Coronary artery (tissue), 2 donors: Measurements from ENCODE around the gene ITPK1.

Experiments
- DNase-seq: peaks from one replicate; pipeline ENCODE4 v3.0.0-alpha.2; 2017; ENCODE audit warnings: low spot score
- H3K27ac ChIP-seq, 2 donors: fragments of 200-600 bp; sonication (generic); one replicate each; pipeline ENCODE4 v1.5.1; 2016 to 2019
- H3K4me3 ChIP-seq: fragments of 200-600 bp; sonication (generic); 2 replicates; pipeline ENCODE4 v1.5.1; 2016; ENCODE audit warnings: mild to moderate bottlenecking, moderate library complexity
- TF ChIP-seq, protein P1 (sequence below): fragments of 200-600 bp; sonication (generic); IDR thresholded peaks from one replicate; pipeline ENCODE4 v1.5.1; 2019; ENCODE audit warnings: antibody characterized with exemption

Gene ITPK1

DNA sequence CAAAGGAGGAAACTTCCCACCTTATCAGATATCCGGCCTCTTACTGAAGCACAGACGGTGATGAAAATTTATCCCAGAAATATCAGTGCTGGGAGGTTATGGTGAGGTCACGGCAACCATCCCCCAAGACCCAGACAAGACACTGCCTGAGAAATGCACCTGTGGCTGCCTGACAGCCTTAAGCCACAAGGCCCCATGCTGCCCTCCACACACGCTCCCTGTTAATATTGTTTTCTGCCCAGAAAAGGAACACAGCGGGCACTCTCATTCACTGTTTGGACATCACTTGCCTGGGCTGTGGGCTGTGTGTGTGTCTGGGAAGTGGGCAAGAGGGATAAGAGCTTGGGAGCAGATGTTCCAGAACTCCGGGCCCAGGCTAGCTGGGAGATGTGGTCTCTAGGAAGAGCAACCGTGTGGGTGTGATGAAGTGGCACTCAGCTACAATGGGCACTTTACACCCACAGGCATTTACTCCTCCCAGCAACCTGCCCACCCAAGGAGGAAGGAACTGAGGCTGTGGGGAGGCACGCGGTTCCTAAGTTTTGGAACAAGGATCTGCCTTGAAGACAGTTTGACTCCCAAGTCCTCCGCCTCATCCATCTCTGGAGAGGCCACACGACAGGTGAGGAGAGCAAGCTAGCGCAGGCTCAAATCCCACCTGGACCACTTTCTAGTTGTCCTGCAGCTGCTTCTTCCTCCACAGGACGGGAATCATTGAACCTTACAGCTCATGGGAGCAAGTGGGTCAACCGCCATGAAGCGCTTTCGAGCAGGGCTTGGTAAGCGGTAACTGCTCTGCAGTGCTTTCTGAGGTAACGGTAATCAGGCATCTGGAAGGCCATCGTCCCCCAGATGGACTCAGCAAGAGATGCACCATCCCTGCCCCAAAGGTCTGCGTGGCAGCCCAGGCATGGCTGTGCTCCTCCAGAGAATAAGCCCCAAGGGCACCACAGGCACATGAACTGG is 101.4 kb downstream of the ITPK1 start:
- no peak overlapping the region for H3K4me3 ChIP-seq
- TF ChIP-seq, protein P1, sequence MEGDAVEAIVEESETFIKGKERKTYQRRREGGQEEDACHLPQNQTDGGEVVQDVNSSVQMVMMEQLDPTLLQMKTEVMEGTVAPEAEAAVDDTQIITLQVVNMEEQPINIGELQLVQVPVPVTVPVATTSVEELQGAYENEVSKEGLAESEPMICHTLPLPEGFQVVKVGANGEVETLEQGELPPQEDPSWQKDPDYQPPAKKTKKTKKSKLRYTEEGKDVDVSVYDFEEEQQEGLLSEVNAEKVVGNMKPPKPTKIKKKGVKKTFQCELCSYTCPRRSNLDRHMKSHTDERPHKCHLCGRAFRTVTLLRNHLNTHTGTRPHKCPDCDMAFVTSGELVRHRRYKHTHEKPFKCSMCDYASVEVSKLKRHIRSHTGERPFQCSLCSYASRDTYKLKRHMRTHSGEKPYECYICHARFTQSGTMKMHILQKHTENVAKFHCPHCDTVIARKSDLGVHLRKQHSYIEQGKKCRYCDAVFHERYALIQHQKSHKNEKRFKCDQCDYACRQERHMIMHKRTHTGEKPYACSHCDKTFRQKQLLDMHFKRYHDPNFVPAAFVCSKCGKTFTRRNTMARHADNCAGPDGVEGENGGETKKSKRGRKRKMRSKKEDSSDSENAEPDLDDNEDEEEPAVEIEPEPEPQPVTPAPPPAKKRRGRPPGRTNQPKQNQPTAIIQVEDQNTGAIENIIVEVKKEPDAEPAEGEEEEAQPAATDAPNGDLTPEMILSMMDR: no peak
- H3K27ac ChIP-seq: peak overlapping the region; percentile 15 to 57
- DNase-seq: no peak

DNA sequence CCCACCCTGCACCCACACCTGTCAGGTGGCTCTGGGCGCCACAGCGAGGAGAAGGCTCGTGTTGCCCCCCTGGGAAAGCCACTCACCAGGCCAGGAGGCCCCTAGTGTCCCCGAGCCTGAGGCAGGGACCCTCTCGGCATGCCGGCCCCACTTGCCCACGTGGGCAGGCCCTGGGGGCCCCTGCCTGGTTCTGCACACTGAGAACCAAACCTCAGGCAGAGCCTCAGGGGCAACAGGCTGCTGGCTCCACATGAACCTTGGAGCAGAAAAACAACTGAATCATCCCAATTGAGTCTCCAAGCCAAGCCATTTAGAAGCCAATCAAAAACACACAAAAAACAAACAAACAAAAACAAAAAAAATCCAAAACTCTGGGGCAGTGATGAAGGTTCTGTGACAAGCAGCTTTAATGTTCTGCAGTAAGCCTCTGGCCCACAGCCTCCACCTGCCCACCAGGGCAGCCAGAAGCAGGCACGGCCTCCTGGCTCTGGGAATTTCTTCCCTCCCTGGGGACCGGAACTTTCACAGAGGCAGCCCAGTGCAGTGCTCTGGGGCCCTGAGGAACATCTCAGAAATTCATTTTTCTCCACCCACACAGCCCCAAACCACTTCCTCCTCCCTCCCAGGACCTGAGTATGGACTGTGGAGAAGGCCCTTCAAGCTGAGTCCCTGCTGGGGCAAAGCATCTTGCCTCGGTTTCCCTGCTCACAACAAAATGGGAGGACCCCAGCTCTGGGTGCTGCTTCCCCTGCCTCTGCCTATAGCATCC is 102.6 kb downstream of the ITPK1 start:
- TF ChIP-seq, protein P1: no peak
- Histone ChIP-seq H3K27ac (peak overlapping the region; percentile 15 to 57), H3K4me3 (no peak overlapping the region)
- no peak for DNase-seq

DNA sequence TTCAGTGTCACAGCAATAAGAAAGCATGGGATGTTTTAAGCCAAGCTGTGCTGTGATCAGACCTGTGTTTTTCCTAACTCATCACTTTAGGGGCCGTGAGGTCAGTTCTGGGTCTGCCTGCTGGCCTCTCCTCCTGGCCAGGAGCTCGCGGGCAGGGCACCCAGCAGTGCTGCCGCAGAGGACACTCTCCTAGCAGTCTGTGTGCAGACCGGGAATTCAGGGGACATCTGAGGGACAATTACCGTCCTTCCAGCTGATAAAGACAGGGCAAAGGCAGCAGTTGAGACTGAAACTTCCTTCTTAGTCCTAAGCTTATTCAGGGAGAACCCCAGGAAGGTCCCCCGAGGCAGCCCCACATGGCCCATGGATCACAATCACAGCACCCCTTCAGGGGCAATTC is 103.2 kb downstream of the ITPK1 start:
- no peak for DNase-seq
- TF ChIP-seq, protein P1: no peak
- peak overlapping the region; percentile 15 to 57 for H3K27ac ChIP-seq
- H3K4me3 ChIP-seq: no peak overlapping the region

DNA sequence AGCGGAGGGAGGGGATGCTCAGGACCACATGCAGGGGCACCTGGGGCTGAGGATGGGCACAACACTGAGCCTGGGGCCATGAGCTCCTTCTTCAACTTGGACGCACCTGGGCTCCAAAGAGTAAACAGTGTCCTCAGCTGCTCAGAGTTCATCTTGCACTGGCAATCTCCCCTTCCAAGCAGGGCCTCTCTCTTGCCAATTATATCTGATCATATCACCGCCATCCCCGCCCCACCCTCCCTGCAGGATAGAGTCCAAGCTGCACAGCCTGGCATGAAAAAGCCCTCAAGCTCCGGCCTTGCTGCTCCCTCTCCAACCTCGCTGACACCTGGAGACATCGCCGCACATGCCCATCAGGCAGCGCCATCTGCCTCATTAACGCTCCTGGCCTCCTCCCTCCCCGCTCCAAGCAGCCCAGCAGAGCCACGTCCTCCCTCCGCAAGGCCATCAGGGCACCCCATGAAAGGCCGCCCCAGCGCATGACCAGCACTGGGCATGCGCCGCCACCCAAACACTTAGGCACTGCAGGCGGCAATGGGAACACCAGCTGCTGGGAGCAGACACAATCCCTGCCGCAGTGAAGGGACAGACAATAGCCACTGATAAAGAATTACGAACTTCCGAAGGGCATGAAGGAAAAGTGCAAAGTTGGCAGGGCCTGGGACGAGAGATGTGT is 103.9 kb downstream of the ITPK1 start:
- TF ChIP-seq, protein P1: no peak
- DNase-seq: no peak
- no peak overlapping the region for H3K27ac ChIP-seq
- H3K4me3 ChIP-seq: no peak overlapping the region

DNA sequence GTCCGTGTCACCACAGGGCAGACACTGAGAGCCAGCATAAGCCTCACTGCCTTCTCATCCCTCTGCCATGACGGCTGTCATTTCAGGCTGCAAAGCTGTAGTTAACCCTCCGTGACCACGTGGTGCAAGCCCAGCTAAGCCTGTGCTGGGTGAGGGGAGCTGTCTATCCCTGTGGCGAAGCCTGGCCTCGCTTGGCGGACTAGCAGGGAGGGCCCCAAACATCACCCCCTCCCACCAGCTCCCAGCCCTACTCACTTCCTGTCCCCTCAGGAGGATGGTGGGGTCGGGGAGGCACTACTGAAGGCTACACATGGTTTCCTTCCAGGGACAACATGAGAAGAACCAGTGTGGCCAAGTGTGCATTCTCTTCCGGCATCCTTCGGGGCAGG is 104.6 kb downstream of the ITPK1 start:
- TF ChIP-seq, protein P1: no peak
- no peak overlapping the region for H3K27ac ChIP-seq
- DNase-seq: no peak
- H3K4me3 ChIP-seq: no peak overlapping the region

DNA sequence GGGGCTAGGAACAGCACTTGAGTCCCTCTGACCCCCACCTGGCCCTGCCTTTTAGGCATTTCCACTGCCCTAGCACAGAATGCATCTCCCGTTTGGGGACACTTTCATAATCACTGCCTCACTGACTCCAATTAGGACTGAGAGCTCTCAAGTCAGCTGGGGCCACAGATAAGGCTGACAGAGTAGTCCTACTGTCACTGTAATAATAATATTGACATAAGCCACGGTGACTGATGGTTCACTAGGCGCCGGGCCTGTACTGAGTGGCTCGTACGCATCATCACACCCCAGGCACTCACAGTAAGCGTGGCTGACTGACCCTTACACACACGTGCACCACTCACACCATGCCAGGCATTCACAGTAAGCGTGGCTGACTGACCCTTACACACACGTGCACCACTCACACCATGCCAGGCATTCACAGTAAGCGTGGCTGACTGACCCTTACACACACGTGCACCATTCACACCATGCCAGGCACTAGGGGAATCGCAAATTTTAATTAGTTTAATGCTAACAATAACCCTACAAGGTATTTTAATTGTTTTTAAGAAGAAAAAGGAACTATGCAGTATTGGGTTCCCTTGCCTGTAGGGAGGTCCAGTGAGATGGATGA is 105.1 kb downstream of the ITPK1 start:
- DNase-seq: no peak
- peak overlapping the region in 1 of 2 donors; percentile 15 for H3K27ac ChIP-seq

More for the DNA sequence above, 105.1 kb downstream of the ITPK1 start:
- TF ChIP-seq, protein P1: no peak
- H3K4me3 ChIP-seq: no peak overlapping the region
